GM19372 (cell line): ENCODE measurements around the gene CADPS.

Experiments
- ATAC-seq: cut with Tn5 transposase; IDR thresholded peaks from one replicate; pipeline ENCODE4 v1.9.1; 2021; ENCODE audit warnings: mild to moderate bottlenecking, low read depth, moderate library complexity; ENCODE audit not compliant: unreplicated experiment

The CADPS gene

DNA sequence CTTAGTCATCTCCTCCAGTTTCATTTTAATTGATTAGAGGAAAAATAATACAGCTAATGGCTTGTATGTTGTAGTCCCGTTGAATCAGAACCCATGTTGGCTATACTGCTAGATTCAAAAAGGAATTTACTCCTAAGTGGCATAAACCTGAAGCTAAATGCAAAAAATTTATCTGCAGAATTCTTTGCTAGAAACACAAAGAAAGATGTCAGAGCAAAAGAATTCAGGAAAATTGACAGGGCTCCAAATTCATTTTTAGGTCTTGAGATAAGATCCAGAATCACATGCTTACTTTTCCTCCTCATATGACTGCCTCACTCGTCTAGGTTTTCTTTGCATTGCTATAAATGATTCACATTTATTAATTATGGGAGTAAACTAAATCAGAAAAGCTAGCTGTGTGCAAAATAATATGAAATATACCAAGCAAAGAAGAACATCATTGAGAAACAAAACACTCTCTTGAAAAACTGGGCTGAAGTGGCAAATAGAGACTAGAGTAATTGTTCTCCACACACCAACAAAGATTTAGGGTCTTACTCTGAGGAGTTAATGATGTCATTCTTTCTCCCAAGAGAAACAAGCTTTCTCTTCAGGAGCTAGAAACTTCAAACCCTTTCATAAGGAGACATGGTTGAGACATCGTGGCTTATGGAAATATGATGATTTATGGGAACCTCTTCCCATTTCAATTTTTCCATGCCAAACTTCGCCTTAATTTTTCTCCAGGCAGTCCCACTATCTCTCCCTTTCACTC is 407.1 kb downstream of the CADPS start:
- ATAC-seq = no peak

DNA sequence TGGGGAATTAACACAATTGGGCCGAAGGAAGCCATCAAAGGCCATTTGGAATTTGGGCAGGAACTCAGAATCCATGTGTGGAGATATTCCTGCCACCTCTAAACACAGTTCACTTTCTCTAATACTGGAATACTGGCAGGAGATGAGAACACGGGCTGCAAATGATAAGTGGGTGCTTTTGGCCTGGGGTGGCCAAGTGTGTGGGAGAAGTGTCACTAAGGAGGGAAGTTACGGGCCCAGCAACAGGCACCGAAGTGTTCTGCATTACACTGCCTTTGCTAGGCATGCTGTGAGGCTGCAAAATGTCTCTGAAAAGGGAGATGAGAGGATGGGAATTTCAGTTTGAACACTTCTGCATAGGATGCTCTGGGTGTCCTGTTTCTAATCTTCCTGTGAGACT is 412.4 kb downstream of the CADPS start:
- ATAC-seq = no peak

GRCh38 chr3:62462104-62462762 is 413.0 kb downstream of the CADPS start:
- no peak for ATAC-seq

- ATAC-seq = no peak
Observed at GRCh38 chr3:62454916-62455315, 420.3 kb downstream of the CADPS start.

- ATAC-seq = no peak
Observed at GRCh38 chr3:62453448-62453847, 421.8 kb downstream of the CADPS start.

DNA sequence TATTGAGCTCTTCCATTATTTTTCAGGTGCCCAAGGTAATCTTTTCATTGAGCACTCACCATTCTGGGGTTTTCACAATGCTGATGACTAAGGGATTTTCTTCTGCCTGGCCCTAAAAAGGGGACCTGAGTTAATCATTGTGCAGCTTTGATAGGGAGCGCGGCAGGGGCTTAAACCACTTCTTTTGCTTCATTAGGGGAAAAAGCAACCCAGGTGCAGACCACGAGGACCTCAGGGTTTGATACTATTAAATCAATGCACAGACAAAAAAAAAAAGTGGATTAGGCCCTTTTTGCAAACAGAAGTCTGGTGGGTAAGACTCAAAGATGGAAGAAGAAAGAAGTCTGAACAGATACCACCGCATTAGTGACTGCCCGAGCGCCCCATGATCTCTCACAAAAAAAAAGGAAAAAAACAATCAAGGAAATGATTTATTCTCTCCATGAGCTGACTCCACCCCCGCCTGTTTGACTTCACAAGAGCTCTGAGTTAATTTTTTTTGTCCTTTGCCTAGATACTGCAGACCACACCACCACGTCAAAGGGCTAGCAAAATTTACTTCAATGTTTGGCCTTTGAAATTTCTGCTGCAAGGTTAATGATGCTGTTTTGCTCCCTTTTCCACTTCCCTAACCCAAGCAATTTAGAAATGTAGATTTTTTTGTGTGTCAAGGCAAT is 423.9 kb downstream of the CADPS start:
- no peak for ATAC-seq

DNA sequence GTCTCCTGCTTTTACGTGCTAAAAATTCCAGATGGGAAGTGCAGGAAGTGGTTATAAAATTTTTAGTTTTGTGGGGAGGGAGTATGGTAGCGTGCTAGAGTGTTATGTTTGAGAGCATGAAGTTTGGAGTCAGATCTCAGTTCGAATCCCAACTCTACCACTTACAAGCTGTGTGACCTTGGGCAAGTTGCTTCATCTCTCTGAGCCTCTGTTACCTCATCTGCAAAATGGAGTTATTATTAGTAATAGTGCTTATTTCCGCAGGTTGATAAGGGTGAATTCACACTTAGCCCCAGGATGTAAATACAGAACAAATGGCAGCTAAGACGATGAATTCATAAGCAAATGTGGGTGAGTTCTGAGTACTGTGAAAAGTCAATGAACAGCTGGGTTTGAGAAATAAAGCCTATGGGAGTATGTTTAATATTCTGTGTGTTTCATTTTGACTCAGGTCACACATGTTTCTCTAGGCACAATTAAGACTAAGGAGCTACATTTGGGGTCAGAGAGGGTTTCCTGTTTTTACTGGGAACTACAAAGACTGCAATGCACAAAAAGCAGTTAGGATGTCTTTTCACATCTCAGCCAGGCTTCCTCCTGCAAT is 428.8 kb downstream of the CADPS start:
- ATAC-seq = no peak

GRCh38 chr3:62445275-62445674 is 429.9 kb downstream of the CADPS start:
- no peak for ATAC-seq

DNA sequence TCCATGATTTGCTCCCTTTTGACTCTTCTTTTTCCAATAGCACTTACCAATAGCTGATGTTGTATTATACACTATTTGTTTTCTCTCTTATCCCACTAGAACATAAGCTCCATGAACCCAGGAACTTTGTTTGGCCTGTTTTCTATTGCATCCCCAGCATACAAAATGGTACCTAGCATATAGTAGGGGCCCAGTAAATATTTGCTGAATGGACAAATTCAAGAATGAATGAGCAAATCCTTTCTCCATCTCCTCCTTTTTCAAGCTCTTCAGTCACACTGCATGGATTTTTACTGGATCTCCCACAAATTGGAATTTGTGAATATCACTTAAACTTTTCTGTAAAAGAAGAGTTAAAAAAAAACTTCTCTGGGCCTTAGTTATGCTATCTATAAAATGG is 435.2 kb downstream of the CADPS start:
- no peak for ATAC-seq

GRCh38 chr3:62439176-62439813 is 435.9 kb downstream of the CADPS start:
- ATAC-seq = no peak

GRCh38 chr3:62436785-62437184 is 438.4 kb downstream of the CADPS start:
- ATAC-seq = no peak

DNA sequence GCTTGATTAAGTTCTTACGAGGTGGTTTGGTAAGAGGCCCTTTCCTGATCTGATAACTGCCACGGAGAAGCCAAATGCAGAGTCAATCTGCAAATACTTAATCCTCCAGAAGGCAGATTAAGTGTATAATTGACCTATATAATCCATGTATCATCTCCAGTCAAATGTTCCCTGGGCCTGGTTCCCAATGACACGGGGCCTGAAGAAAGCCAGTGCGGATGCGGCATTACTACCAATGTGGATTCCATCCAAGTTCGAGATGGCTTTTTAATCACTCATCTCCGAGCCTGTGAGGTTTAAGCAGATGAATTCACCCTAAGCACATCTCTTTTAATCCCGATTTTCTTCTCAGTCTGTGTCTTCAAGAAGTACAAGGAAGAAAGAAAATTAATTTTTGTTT is 441.8 kb downstream of the CADPS start:
- no peak for ATAC-seq

GRCh38 chr3:62421207-62421606 is 454.0 kb downstream of the CADPS start:
- no peak for ATAC-seq

DNA sequence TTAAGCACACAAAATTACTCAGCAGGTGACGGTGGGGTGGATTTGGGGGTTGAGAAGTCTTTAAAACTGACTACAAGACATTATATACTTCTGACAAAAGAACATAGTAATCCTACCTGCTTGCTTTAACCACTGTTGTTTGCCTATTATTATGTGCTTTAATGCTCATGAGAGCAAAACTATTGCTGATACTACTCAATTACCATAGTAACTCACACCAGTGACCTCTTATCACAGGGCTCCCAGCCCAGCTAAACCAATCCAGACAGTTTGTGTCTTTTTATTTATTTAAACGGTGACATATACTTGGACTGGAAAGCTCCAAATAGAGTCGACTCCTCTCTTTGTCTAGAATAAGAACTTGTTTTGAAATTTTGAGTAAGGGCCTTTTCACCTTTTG is 459.1 kb downstream of the CADPS start:
- ATAC-seq = no peak

DNA sequence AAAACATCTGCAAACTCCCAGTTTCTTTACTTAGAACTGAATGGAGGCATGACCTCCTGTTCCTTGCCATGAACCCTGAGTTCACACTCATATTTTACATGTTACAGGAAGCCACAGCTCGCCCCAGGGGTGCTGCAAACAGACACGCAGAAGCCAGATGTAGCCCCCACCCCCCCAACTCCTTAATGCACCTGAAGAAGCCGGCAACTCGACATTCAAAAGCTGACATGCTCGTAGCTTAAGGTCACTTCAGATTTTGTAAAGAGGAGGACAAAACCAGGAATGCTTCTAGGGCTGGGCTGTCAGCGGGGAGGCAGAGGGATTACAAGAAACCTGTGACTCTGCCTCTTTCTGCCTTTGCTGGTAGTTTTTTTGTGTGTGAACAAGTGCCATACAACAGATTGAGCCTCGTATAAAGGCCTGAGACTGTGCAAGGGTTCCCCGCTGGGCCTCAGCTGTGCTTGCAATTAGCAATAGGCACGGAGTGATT is 459.9 kb downstream of the CADPS start:
- no peak for ATAC-seq

DNA sequence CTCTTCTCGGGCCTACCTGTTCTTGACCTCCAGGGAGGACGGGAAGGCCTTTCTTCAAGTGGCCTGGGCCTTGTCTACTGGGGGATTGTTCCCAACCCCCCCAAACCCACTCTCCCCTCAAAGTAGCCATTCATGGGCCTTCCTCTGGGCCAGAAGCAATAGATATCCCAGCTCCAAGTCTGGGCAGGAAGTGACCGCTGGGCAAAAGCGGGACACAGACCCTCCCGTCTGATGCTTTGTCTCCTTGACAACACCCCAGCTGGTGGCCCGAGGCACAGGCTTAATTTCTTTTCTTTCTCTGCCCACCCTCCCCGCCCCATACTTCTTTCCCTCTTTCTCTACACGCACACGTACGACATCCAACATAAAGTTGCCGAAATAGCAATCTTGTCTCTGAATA is 460.4 kb downstream of the CADPS start:
- no peak for ATAC-seq

- ATAC-seq = no peak
Observed at GRCh38 chr3:62413687-62414086, 461.5 kb downstream of the CADPS start.

GRCh38 chr3:62406945-62407344 is 468.3 kb downstream of the CADPS start:
- ATAC-seq = no peak

DNA sequence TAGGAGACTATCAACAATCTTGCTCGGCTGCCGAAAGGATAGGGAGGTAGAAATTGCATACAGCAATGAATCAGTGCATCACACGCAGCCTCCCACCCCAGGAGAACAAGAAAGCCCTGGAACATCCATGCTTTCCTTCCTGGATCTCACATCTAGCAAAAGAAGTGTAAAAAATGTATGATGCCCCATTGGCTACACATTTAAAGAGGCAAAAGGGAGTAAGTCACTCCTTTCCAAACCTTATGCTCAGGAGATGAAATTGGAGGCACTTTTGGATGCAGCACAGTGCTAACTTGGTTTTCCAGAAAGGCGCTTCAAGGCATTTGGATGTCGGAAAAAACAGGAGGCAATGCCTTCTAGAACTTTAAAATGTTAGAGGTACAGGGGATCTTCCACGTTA is 469.6 kb downstream of the CADPS start:
- ATAC-seq = no peak

- no peak for ATAC-seq
Observed at GRCh38 chr3:62405135-62405534, 470.1 kb downstream of the CADPS start.

DNA sequence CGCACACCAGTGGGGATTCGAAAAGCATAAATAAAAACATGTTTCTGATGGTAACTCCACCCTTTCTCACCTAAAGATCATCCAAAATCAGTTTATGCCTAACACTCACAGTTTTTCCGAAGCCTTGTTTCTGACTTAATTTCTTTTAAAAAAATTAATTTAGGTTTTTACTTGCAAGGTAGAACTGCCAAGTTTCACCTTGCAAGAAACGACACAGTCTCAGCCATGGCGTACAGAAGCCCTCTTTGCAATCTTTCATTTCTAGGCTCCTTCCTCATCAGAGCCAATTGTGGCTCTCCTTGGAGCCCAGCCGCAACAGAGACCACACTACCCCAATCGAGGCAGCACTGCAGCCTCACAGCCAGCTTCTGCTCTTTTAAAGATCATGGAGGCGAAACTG is 470.9 kb downstream of the CADPS start:
- ATAC-seq = no peak
